Parathyroid adenoma (tissue), 2 donors: ENCODE results near the gene PDZRN3.

Experiments
- H2AFZ ChIP-seq: fragments of 300-600 bp; sonication (generic); one replicate; pipeline ENCODE4 v1.7.0; 2017; ENCODE audit warnings: antibody characterized with exemption, mild to moderate bottlenecking
- H3K27ac ChIP-seq: fragments of 300-600 bp; sonication (generic); one replicate; pipeline ENCODE4 v1.7.0; 2017
- H3K27me3 ChIP-seq: fragments of 300-600 bp; sonication (generic); one replicate; pipeline ENCODE4 v1.7.0; 2017; ENCODE audit warnings: low read length; ENCODE audit not compliant: control insufficient read depth, insufficient read depth
- H3K36me3 ChIP-seq: fragments of 300-600 bp; sonication (generic); one replicate; pipeline ENCODE4 v1.7.0; 2017; ENCODE audit warnings: low read length; ENCODE audit not compliant: control insufficient read depth, insufficient read depth
- H3K4me1 ChIP-seq: fragments of 300-600 bp; sonication (generic); one replicate; pipeline ENCODE4 v1.7.0; 2017; ENCODE audit warnings: control low read depth
- H3K4me2 ChIP-seq: fragments of 300-600 bp; sonication (generic); one replicate; pipeline ENCODE4 v1.7.0; 2017; ENCODE audit warnings: low read length
- H3K4me3 ChIP-seq: fragments of 300-600 bp; sonication (generic); one replicate; pipeline ENCODE4 v1.7.0; 2017; ENCODE audit warnings: low read depth, low read length
- H3K79me2 ChIP-seq: fragments of 300-600 bp; sonication (generic); one replicate; pipeline ENCODE4 v1.7.0; 2017; ENCODE audit warnings: control low read depth
- H3K9ac ChIP-seq: fragments of 300-600 bp; sonication (generic); one replicate; pipeline ENCODE4 v1.7.0; 2017; ENCODE audit warnings: mild to moderate bottlenecking
- H3K9me3 ChIP-seq: fragments of 300-600 bp; sonication (generic); one replicate; pipeline ENCODE4 v1.7.0; 2017; ENCODE audit warnings: low read length; ENCODE audit not compliant: control insufficient read depth
- TF ChIP-seq, protein P1 (sequence below): fragments of 300-600 bp; sonication (generic); IDR thresholded peaks from one replicate; pipeline ENCODE4 v1.7.0; 2017; ENCODE audit warnings: antibody characterized with exemption, mild to moderate bottlenecking
- donor health status: primary hyperparathyroidism.

PDZRN3 gene

GRCh38 chr3:73484656-73485248, 140.0 kb downstream of the PDZRN3 start:
- Histone ChIP-seq H3K9ac (no peak overlapping the region), H3K4me2 (no peak overlapping the region), H3K4me3 (no peak overlapping the region), H3K36me3 (no peaks in the 10 kb centered on the region), H3K79me2 (no peaks in the 10 kb centered on the region), H2AFZ (no peak overlapping the region), H3K27me3 (no peaks in the 10 kb centered on the region), H3K4me1 (no peaks in the 10 kb centered on the region), H3K27ac (no peak overlapping the region), H3K9me3 (no peaks in the 10 kb centered on the region)
- TF ChIP-seq, protein P1, sequence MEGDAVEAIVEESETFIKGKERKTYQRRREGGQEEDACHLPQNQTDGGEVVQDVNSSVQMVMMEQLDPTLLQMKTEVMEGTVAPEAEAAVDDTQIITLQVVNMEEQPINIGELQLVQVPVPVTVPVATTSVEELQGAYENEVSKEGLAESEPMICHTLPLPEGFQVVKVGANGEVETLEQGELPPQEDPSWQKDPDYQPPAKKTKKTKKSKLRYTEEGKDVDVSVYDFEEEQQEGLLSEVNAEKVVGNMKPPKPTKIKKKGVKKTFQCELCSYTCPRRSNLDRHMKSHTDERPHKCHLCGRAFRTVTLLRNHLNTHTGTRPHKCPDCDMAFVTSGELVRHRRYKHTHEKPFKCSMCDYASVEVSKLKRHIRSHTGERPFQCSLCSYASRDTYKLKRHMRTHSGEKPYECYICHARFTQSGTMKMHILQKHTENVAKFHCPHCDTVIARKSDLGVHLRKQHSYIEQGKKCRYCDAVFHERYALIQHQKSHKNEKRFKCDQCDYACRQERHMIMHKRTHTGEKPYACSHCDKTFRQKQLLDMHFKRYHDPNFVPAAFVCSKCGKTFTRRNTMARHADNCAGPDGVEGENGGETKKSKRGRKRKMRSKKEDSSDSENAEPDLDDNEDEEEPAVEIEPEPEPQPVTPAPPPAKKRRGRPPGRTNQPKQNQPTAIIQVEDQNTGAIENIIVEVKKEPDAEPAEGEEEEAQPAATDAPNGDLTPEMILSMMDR, result no peak

DNA sequence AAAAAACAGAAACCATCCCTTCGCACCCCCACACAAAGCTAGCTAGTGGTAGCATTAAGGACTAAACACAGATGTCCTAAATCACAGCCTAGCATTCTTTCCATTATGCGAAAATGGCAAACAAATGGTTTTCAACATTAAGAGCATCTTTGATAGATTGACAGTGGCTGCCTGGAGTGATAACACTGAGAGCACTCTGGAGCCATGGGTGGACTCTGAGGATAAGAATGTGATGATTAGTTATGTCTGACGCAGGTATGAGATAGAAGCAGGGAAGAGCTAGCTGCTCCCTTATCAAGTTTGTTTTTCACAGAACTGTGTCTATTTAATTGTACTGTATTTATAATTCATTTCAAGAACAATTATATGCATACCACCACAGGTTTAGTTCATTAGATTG, 142.9 kb downstream of the PDZRN3 start:
- Histone ChIP-seq H3K9ac (no peak overlapping the region), H3K4me2 (no peak overlapping the region), H3K9me3 (no peaks in the 10 kb centered on the region), H3K79me2 (no peaks in the 10 kb centered on the region), H3K4me3 (no peak overlapping the region), H3K27me3 (no peaks in the 10 kb centered on the region), H3K4me1 (no peaks in the 10 kb centered on the region), H3K27ac (no peak overlapping the region), H3K36me3 (no peaks in the 10 kb centered on the region), H2AFZ (no peak overlapping the region)
- TF ChIP-seq, protein P1, result no peak

DNA sequence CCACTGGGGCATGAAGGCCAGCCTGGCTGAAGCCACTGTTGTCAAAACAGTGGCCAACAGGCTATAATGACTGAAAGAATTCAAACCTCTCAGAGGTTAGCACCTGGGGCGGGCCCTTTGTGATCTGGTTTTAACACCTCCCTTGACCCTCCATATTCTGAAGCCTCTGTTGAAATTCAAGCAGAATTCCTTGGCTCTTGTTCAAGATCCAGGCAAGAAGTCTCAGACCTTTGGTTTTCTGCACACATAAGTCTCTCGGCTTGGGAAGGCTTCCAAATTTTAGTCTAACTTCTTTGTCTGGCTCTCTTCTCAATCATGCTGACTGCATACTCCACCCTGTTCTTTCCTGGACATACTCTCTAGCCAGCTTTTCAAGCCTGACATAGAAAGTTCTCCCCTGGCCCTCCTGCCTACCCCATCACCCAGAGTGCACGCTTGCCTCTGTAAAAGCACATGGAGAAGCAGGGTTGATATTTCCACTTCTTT, 144.5 kb downstream of the PDZRN3 start:
- Histone ChIP-seq H2AFZ (peak overlapping the region; percentile 9), H3K4me1 (no peaks in the 10 kb centered on the region), H3K27me3 (no peaks in the 10 kb centered on the region), H3K79me2 (no peaks in the 10 kb centered on the region), H3K4me2 (no peak overlapping the region), H3K36me3 (no peaks in the 10 kb centered on the region), H3K9me3 (no peaks in the 10 kb centered on the region), H3K4me3 (no peak overlapping the region), H3K9ac (no peak overlapping the region), H3K27ac (no peak overlapping the region)
- TF ChIP-seq, protein P1, result no peak

GRCh38 chr3:73479325-73479724, 145.4 kb downstream of the PDZRN3 start:
- Histone ChIP-seq H3K36me3 (no peaks in the 10 kb centered on the region), H2AFZ (no peak overlapping the region), H3K9ac (no peak overlapping the region), H3K4me1 (no peaks in the 10 kb centered on the region), H3K4me3 (no peak overlapping the region), H3K27me3 (no peaks in the 10 kb centered on the region), H3K9me3 (no peaks in the 10 kb centered on the region), H3K79me2 (no peaks in the 10 kb centered on the region), H3K27ac (no peak overlapping the region), H3K4me2 (no peak overlapping the region)
- TF ChIP-seq, protein P1, result no peak

DNA sequence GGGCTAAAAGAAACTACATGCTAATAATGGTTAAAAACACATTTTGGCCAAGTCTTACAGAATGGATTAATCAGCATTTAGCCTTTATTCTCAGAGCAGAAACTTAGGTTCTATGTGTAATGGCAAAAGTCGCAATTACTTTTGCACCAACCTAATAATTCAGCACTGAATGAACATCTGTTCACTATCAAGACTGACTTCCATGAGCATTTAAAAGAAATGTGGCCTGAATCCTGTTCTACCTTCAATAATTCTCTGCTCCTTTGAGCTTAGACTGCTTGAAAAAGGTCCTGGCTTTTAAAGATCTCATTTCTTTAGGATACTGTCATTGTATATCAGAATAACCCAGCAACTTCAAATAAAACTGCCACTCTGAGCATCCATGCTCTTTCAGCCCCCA, 145.9 kb downstream of the PDZRN3 start:
- H3K27me3 ChIP-seq, result no peaks in the 10 kb centered on the region
- no peak overlapping the region for H3K27ac ChIP-seq
- H2AFZ ChIP-seq, result no peak overlapping the region
- no peak overlapping the region for H3K4me2 ChIP-seq
- H3K4me1 ChIP-seq, result no peaks in the 10 kb centered on the region
- no peak overlapping the region for H3K4me3 ChIP-seq
- TF ChIP-seq, protein P1, result no peak
- H3K9me3 ChIP-seq, result no peaks in the 10 kb centered on the region
- no peaks in the 10 kb centered on the region for H3K36me3 ChIP-seq
- no peak overlapping the region for H3K9ac ChIP-seq
- no peaks in the 10 kb centered on the region for H3K79me2 ChIP-seq
